K562 (cell line): ENCODE data around the gene CASKIN1. TPM values are rescaled to one million over a fixed set of nuclear protein-coding genes. Genes with fewer than 3 reads are reported as not detected.
A peak's percentile ranks its signal among the peaks of the same experiment; 100 is the strongest.

Source experiments
- CTCFL ChIP-seq: IDR thresholded peaks from 2 replicates; pipeline ENCODE4 v1.6.1; 2011; ENCODE audit warnings: borderline replicate concordance, low read depth, mild to moderate bottlenecking, moderate library complexity, low read length; ENCODE audit not compliant: insufficient read depth, poor library complexity, severe bottlenecking
- CUX1 ChIP-seq: fragments of 200-800 bp; sonication (Bioruptor generic); IDR thresholded peaks from 2 replicates; pipeline ENCODE4 v1.6.1; 2016; ENCODE audit warnings: missing genetic modification characterization, missing compliant biosample characterization
- FOXP4 ChIP-seq: sonication (generic); formaldehyde crosslinking; IDR thresholded peaks from 2 replicates; pipeline ENCODE4 v1.8.0; 2022; ENCODE audit warnings: mild to moderate bottlenecking, missing genetic modification reagents, borderline replicate concordance
- HNRNPK ChIP-seq: fragments of 200-400 bp; formaldehyde crosslinking; IDR thresholded peaks from one replicate; pipeline ENCODE4 v1.6.1; 2018; ENCODE audit warnings: mild to moderate bottlenecking, low read depth, low read length; ENCODE audit not compliant: poor library complexity, severe bottlenecking
- IRF2 ChIP-seq: sonication (generic); formaldehyde crosslinking; IDR thresholded peaks from 2 replicates; pipeline ENCODE4 v1.8.1; 2022; ENCODE audit warnings: mild to moderate bottlenecking, missing genetic modification reagents
- KDM1A ChIP-seq, 2 experiments: fragments of 450-650 bp; IDR thresholded peaks; 2 replicates each; pipeline ENCODE4 v1.6.1; 2016; ENCODE audit warnings: mild to moderate bottlenecking in 2 of 2
- PHF20 ChIP-seq: fragments of 450-650 bp; IDR thresholded peaks from 2 replicates; pipeline ENCODE4 v1.6.1; 2018; ENCODE audit not compliant: partially characterized antibody
- RB1 ChIP-seq: fragments of 450-650 bp; IDR thresholded peaks from 2 replicates; pipeline ENCODE4 v1.6.1; 2017; ENCODE audit warnings: low read depth, mild to moderate bottlenecking
- XRCC3 ChIP-seq: fragments of 450-650 bp; IDR thresholded peaks from 2 replicates; pipeline ENCODE4 v1.6.1; 2017; ENCODE audit warnings: mild to moderate bottlenecking, moderate library complexity
- polyA plus RNA-seq, 8 experiments: library from polyadenylated mRNA; depleted of rRNA in 4 of 8; stranded (reverse) in 5 of 8; unstranded in 3 of 8; fragments of >200 nt; fragmentation: Nextera tagmentation in 2 of 8; fragmentation: Illumina TruSeq in 1 of 8; extraction: Ambion mirVana in 2 of 8; extraction: Trizol in 1 of 8; gene quantifications; 2 replicates each; pipeline versions ENCODE4 v1.2.1 to v1.2.3, GENCODE V29; 2011 to 2014; ENCODE audit warnings: inconsistent platforms in 1 of 8, missing spikeins in 1 of 8
- total RNA-seq, 7 experiments: library from RNA; depleted of rRNA in 6 of 7; stranded (reverse); fragments of >200 nt in 6 of 7; fragmentation: Illumina TruSeq in 2 of 7; extraction: Trizol in 2 of 7; gene quantifications; 2 replicates each; pipeline versions ENCODE4 v1.2.1 to v1.2.3, GENCODE V29; 2011 to 2021; ENCODE audit warnings: low replicate concordance in 1 of 7
- TF ChIP-seq, protein P1 (sequence below): fragments of 250-450 bp; sonication (Bioruptor Pico); IDR thresholded peaks from 2 replicates; pipeline ENCODE4 v1.9.0; 2021; ENCODE audit warnings: mild to moderate bottlenecking, inconsistent platforms
- TF ChIP-seq, protein P2 (sequence below): fragments of 450-650 bp; IDR thresholded peaks from 2 replicates; pipeline ENCODE4 v1.6.1; 2016; ENCODE audit warnings: antibody characterized with exemption

CASKIN1 gene
- total and polyA plus RNA-seq, 9 of the 15 experiments (the other 6 are each of a cell fraction or from before 2014, with no cell fraction given): 0.15 to 4.5 (median 1.5) TPM; not detected in 2

GRCh38 chr16:2148714-2149629 is 47.4 kb downstream of the CASKIN1 start (continued):
- TF ChIP-seq CTCFL (no peak), FOXP4 (CRISPR knock-in tag) (0 out of 2 replicates have a peak, but pooled peaks have one; percentile 46), HNRNPK (no peak), PHF20 (no peak), IRF2 (no peak), RB1 (peak; percentile 66; the same call in 1 of the 2 replicates), KDM1A (IDR thresholded peaks at IDR 0.05) (no peak), CUX1 (CRISPR knock-in tag) (no peak), XRCC3 (no peak)
- TF ChIP-seq, protein P1, sequence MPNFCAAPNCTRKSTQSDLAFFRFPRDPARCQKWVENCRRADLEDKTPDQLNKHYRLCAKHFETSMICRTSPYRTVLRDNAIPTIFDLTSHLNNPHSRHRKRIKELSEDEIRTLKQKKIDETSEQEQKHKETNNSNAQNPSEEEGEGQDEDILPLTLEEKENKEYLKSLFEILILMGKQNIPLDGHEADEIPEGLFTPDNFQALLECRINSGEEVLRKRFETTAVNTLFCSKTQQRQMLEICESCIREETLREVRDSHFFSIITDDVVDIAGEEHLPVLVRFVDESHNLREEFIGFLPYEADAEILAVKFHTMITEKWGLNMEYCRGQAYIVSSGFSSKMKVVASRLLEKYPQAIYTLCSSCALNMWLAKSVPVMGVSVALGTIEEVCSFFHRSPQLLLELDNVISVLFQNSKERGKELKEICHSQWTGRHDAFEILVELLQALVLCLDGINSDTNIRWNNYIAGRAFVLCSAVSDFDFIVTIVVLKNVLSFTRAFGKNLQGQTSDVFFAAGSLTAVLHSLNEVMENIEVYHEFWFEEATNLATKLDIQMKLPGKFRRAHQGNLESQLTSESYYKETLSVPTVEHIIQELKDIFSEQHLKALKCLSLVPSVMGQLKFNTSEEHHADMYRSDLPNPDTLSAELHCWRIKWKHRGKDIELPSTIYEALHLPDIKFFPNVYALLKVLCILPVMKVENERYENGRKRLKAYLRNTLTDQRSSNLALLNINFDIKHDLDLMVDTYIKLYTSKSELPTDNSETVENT (CRISPR knock-in tag): 0 out of 2 replicates have a peak, but pooled peaks have one; percentile 40
- TF ChIP-seq, protein P2, sequence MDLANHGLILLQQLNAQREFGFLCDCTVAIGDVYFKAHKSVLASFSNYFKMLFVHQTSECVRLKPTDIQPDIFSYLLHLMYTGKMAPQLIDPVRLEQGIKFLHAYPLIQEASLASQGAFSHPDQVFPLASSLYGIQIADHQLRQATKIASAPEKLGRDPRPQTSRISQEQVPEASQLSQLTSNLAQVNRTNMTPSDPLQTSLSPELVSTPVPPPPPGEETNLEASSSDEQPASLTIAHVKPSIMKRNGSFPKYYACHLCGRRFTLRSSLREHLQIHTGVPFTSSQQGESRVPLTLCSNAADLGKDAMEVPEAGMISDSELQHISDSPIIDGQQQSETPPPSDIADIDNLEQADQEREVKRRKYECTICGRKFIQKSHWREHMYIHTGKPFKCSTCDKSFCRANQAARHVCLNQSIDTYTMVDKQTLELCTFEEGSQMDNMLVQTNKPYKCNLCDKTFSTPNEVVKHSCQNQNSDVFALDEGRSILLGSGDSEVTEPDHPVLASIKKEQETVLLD: no peak
